Trophoblast cell (in vitro differentiated cells and primary cell): ENCODE data around the gene RBP3.

Experiments
- DNase-seq, 2 donors: peaks; one replicate each; pipeline ENCODE4 v3.0.0-alpha.2; 2016
- H2AFZ ChIP-seq: 2 replicates; pipeline ENCODE4 v1.6.1; 2013; ENCODE audit warnings: low read length, moderate library complexity, mild to moderate bottlenecking; ENCODE audit not compliant: insufficient read depth, poor library complexity
- H2AK5ac ChIP-seq: 2 replicates; pipeline ENCODE4 v1.6.1; 2013; ENCODE audit warnings: mild to moderate bottlenecking, low read length
- H2BK120ac ChIP-seq: 2 replicates; pipeline ENCODE4 v1.6.1; 2013; ENCODE audit warnings: low read length, mild to moderate bottlenecking, moderate library complexity; ENCODE audit not compliant: insufficient read depth, poor library complexity
- H2BK12ac ChIP-seq: 2 replicates; pipeline ENCODE4 v1.6.1; 2013; ENCODE audit warnings: mild to moderate bottlenecking, low read length, moderate library complexity
- H2BK5ac ChIP-seq: 2 replicates; pipeline ENCODE4 v1.6.1; 2013; ENCODE audit warnings: low read length, low read depth, moderate library complexity, mild to moderate bottlenecking; ENCODE audit not compliant: poor library complexity
- H3K14ac ChIP-seq: 2 replicates; pipeline ENCODE4 v1.6.1; 2013; ENCODE audit warnings: mild to moderate bottlenecking, low read length
- H3K18ac ChIP-seq: 2 replicates; pipeline ENCODE4 v1.6.1; 2013; ENCODE audit warnings: mild to moderate bottlenecking, low read length
- H3K23ac ChIP-seq: 2 replicates; pipeline ENCODE4 v1.6.1; 2013; ENCODE audit warnings: low read length
- H3K27ac ChIP-seq: 2 replicates; pipeline ENCODE4 v1.5.1; 2013; ENCODE audit warnings: low read depth, mild to moderate bottlenecking, inconsistent platforms, low read length, moderate library complexity
- H3K27me3 ChIP-seq: 2 replicates; pipeline ENCODE4 v1.6.1; 2013; ENCODE audit warnings: inconsistent platforms, mild to moderate bottlenecking, low read length, moderate library complexity; ENCODE audit not compliant: insufficient read depth
- H3K36me3 ChIP-seq, 2 experiments: 1 replicate in 1 of 2; 2 replicates in 1 of 2; pipeline ENCODE4 v1.6.1; 2013; ENCODE audit warnings: low read length in 2 of 2, mild to moderate bottlenecking in 2 of 2, moderate library complexity in 1 of 2; ENCODE audit not compliant: insufficient read depth in 2 of 2, control insufficient read depth in 1 of 2
- H3K4ac ChIP-seq: 2 replicates; pipeline ENCODE4 v1.6.1; 2013; ENCODE audit warnings: low read depth, mild to moderate bottlenecking, low read length, moderate library complexity
- H3K4me1 ChIP-seq, 2 experiments: 1 replicate in 1 of 2; 2 replicates in 1 of 2; pipeline ENCODE4 v1.6.1; 2013; ENCODE audit warnings: low read length in 2 of 2, mild to moderate bottlenecking in 2 of 2, moderate library complexity in 1 of 2; ENCODE audit not compliant: insufficient read depth in 2 of 2, control insufficient read depth in 1 of 2
- H3K4me2 ChIP-seq: 2 replicates; pipeline ENCODE4 v1.6.1; 2013; ENCODE audit warnings: inconsistent platforms, mild to moderate bottlenecking, low read length, moderate library complexity
- H3K4me3 ChIP-seq: 2 replicates; pipeline ENCODE4 v1.5.1; 2013; ENCODE audit warnings: mild to moderate bottlenecking, low read depth, low read length, inconsistent platforms
- H3K79me1 ChIP-seq: one replicate; pipeline ENCODE4 v1.6.1; 2013; ENCODE audit warnings: low read length
- H3K79me2 ChIP-seq: 2 replicates; pipeline ENCODE4 v1.6.1; 2013; ENCODE audit warnings: low read length, mild to moderate bottlenecking; ENCODE audit not compliant: control insufficient read depth, insufficient read depth, poor library complexity
- H3K9ac ChIP-seq: 2 replicates; pipeline ENCODE4 v1.6.1; 2013; ENCODE audit warnings: mild to moderate bottlenecking, low read length
- H3K9me3 ChIP-seq: 2 replicates; pipeline ENCODE4 v1.6.1; 2013; ENCODE audit warnings: low read depth, mild to moderate bottlenecking, control low read depth, inconsistent platforms, low read length; ENCODE audit not compliant: insufficient read depth
- H4K12ac ChIP-seq: 2 replicates; pipeline ENCODE4 v1.6.1; 2013; ENCODE audit warnings: low read depth, mild to moderate bottlenecking, low read length, moderate library complexity
- H4K8ac ChIP-seq: 2 replicates; pipeline ENCODE4 v1.6.1; 2013; ENCODE audit warnings: low read depth, mild to moderate bottlenecking, low read length, moderate library complexity
- H4K91ac ChIP-seq: one replicate; pipeline ENCODE4 v1.6.1; 2013; ENCODE audit warnings: low read depth, mild to moderate bottlenecking, low read length, moderate library complexity
- WGBS: extraction: QIAGEN DNeasy Blood & Tissue Kit; methylation state at CpG from one replicate; pipeline ENCODE4 v1.1.7; 2013; ENCODE audit warnings: missing lambda C conversion rate; ENCODE audit not compliant: insufficient read length, insufficient coverage; ENCODE audit errors: extremely low coverage; 5-methylcytosine and 5-hydroxymethylcytosine counted together

Gene RBP3

DNA sequence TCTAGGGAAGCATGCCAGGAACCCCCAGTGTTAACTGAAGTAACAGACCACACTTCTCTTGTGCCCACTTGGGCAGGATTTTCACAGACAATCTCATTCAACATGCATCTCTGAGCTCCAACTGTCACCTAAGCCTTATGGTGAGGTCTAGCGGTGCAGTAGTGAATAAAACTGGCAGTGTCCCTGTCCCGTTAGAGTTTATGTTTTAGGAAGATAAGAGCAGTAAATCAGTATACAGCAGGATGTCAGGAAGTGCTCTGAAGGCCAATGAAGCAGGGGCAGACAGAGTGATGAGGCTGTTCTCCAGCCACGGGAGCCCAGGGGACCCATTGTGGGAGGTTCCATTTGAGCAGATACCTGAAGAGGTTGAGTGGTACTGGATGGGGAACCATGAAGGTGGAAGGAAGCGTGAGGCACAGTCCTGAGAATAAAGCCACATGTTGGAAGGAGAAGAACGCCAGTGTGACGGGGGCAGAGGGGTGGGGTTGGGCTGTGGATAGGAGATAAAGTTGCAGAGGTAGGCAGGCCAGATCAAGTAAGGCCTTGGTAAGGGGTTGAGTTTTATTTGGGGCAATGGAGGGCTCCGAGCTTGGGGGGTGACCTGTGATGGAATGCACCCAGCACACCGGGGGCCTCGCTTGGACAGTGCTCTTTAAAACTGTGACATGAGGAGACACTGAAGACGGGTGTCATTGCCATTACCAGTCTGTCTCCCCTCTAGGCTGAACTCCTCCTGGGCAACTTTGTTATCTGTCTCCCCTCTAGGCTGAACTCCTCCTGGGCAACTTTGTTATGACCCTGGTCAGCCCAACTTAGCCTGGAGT lies 41.6 kb upstream of the RBP3 start:
- Histone ChIP-seq H2AFZ (no peak overlapping the region), H2AK5ac (no peak overlapping the region), H4K91ac (no peak overlapping the region), H3K4ac (no peak overlapping the region), H3K9me3 (peaks cover 1% of the 10 kb centered on the region), H3K27ac (no peak overlapping the region), H4K12ac (no peak overlapping the region), H3K36me3 (no peaks in the 10 kb centered on the region), H3K9ac (no peak overlapping the region), H2BK5ac (no peak overlapping the region), H3K23ac (no peak overlapping the region), H3K14ac (no peak overlapping the region), H3K4me2 (no peak overlapping the region), H4K8ac (no peak overlapping the region), H2BK12ac (no peak overlapping the region), H3K18ac (no peak overlapping the region), H3K79me2 (no peaks in the 10 kb centered on the region), H3K4me3 (no peak overlapping the region), H2BK120ac (no peak overlapping the region), H3K27me3 (peaks cover 3% of the 10 kb centered on the region), H3K4me1 (no peaks in the 10 kb centered on the region), H3K79me1 (no peaks in the 10 kb centered on the region)
- WGBS = no CpG with 5 or more reads among the region's 10 CpGs
- DNase-seq = no peak

DNA sequence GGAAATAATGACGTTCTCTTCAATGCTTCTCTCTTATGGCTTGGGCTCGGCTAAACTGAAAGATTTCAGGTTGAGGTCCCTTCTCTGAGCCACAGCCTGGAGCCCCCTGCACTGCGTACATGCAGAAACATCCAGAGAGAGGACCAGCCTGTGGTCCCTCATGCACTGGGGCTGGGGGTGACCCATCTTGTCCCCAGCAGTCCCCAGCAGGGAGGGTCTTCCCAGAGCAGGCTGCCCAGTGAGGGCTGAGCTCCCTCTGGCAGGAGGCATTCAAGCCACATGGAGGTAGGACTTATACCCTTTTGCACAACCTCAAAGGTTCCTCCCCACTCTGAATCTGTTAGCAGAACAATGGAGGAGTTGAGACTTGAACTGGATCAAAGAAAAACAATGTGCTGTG lies 40.8 kb upstream of the RBP3 start:
- H3K4me2 ChIP-seq = no peak overlapping the region
- H3K9ac ChIP-seq = no peak overlapping the region
- WGBS = no CpG with 5 or more reads among the region's 3 CpGs
- H2AFZ ChIP-seq = no peak overlapping the region
- no peak overlapping the region for H4K12ac ChIP-seq
- H3K18ac ChIP-seq = no peak overlapping the region
- H3K27ac ChIP-seq = no peak overlapping the region
- no peaks in the 10 kb centered on the region for H3K36me3 ChIP-seq
- no peak overlapping the region for H3K4me3 ChIP-seq
- no peak overlapping the region for H4K8ac ChIP-seq
- no peak overlapping the region for H3K23ac ChIP-seq
- H2BK12ac ChIP-seq = no peak overlapping the region
- no peak overlapping the region for H3K4ac ChIP-seq
- H4K91ac ChIP-seq = no peak overlapping the region
- H2AK5ac ChIP-seq = no peak overlapping the region
- no peak for DNase-seq
- H2BK5ac ChIP-seq = no peak overlapping the region
- no peaks in the 10 kb centered on the region for H3K27me3 ChIP-seq
- no peak overlapping the region for H2BK120ac ChIP-seq
- no peaks in the 10 kb centered on the region for H3K9me3 ChIP-seq
- no peak overlapping the region for H3K14ac ChIP-seq
- no peaks in the 10 kb centered on the region for H3K4me1 ChIP-seq
- H3K79me1 ChIP-seq = no peaks in the 10 kb centered on the region
- no peaks in the 10 kb centered on the region for H3K79me2 ChIP-seq

DNA sequence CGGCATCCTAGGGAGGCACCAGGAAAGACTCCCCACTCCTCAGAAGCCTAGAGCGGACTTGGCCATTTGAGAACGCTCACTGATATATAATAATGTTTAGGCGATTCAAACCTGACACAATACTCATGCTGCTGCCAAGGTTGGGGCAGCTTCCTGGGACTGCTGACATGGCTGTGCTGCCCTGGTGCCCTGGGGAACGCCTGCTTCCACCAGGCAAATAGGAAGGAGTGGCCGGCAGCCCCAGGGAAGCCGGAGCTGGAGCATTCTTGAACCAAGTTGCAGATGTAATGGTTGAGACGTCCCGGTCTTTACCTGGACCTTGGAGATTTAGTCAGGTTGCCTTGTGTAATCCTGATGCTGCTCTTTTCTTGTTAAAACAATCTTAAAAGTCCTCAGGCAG lies 39.4 kb upstream of the RBP3 start:
- Histone ChIP-seq H3K79me2 (no peaks in the 10 kb centered on the region), H3K14ac (no peak overlapping the region), H3K4me2 (no peak overlapping the region), H3K4me1 (no peaks in the 10 kb centered on the region), H3K4ac (no peak overlapping the region), H3K36me3 (no peaks in the 10 kb centered on the region), H2BK120ac (no peak overlapping the region), H2AFZ (no peak overlapping the region), H3K79me1 (no peaks in the 10 kb centered on the region), H3K9ac (no peak overlapping the region), H2AK5ac (no peak overlapping the region), H3K27ac (no peak overlapping the region), H4K91ac (no peak overlapping the region), H4K12ac (no peak overlapping the region), H2BK5ac (no peak overlapping the region), H2BK12ac (no peak overlapping the region), H3K18ac (no peak overlapping the region), H4K8ac (no peak overlapping the region), H3K4me3 (no peak overlapping the region), H3K23ac (no peak overlapping the region), H3K27me3 (no peaks in the 10 kb centered on the region), H3K9me3 (no peaks in the 10 kb centered on the region)
- no peak for DNase-seq
- no CpG with 5 or more reads among the region's 9 CpGs for WGBS

GRCh38 chr10:47309408-47310089 lies 38.6 kb upstream of the RBP3 start:
- H3K9me3 ChIP-seq = no peaks in the 10 kb centered on the region
- no peaks in the 10 kb centered on the region for H3K27me3 ChIP-seq
- no peak overlapping the region for H2BK120ac ChIP-seq
- no peak overlapping the region for H4K8ac ChIP-seq
- H4K91ac ChIP-seq = no peak overlapping the region
- H3K9ac ChIP-seq = no peak overlapping the region
- no peak overlapping the region for H2BK5ac ChIP-seq
- no peaks in the 10 kb centered on the region for H3K79me1 ChIP-seq
- H3K4me1 ChIP-seq = no peaks in the 10 kb centered on the region
- no peak overlapping the region for H4K12ac ChIP-seq
- no peak overlapping the region for H2AK5ac ChIP-seq
- H2AFZ ChIP-seq = no peak overlapping the region
- H3K18ac ChIP-seq = no peak overlapping the region
- H3K4me2 ChIP-seq = no peak overlapping the region
- no peak for DNase-seq
- no peak overlapping the region for H3K27ac ChIP-seq
- H3K4ac ChIP-seq = no peak overlapping the region
- no peaks in the 10 kb centered on the region for H3K36me3 ChIP-seq
- no peak overlapping the region for H3K23ac ChIP-seq
- H3K4me3 ChIP-seq = no peak overlapping the region
- H3K79me2 ChIP-seq = no peaks in the 10 kb centered on the region
- no CpG with 5 or more reads among the region's 34 CpGs for WGBS
- no peak overlapping the region for H3K14ac ChIP-seq
- no peak overlapping the region for H2BK12ac ChIP-seq
